Neural cell (in vitro differentiated cells): ENCODE measurements around the gene SKOR1. TPM values are rescaled to one million over a fixed set of nuclear protein-coding genes. Genes with fewer than 3 reads are reported as not detected.

Source experiments
- H2AFZ ChIP-seq: fragments of 200-600, 300-800 bp; sonication (generic), shearing (Covaris generic); 2 replicates; pipeline ENCODE4 v1.6.0; 2014; ENCODE audit warnings: low read depth, mild to moderate bottlenecking, antibody characterized with exemption, low read length, moderate library complexity
- H3F3A ChIP-seq: fragments of 200-600 bp; shearing (Covaris generic); 2 replicates; pipeline ENCODE4 v1.6.1; 2016; ENCODE audit warnings: mild to moderate bottlenecking, moderate library complexity, mixed read lengths, antibody characterized with exemption, low read length; ENCODE audit not compliant: insufficient read depth, poor library complexity, severe bottlenecking
- H3K27ac ChIP-seq: fragments of 200-600, 300-800 bp; sonication (generic), shearing (Covaris generic); 2 replicates; pipeline ENCODE4 v1.5.1; 2014; ENCODE audit warnings: mild to moderate bottlenecking, low read length, moderate library complexity
- H3K27me3 ChIP-seq: fragments of 300-800, 200-600 bp; sonication (generic), shearing (Covaris generic); 2 replicates; pipeline ENCODE4 v1.6.0; 2014; ENCODE audit warnings: mild to moderate bottlenecking, low read depth, low read length, moderate library complexity; ENCODE audit not compliant: insufficient read depth
- H3K36me3 ChIP-seq: fragments of 300-800, 200-600 bp; sonication (generic), shearing (Covaris generic); 2 replicates; pipeline ENCODE4 v1.5.1; 2014; ENCODE audit warnings: mild to moderate bottlenecking, antibody characterized with exemption, low read length, moderate library complexity; ENCODE audit not compliant: insufficient read depth
- H3K4me2 ChIP-seq: fragments of 300-800, 200-600 bp; sonication (generic), shearing (Covaris generic); 2 replicates; pipeline ENCODE4 v1.6.0; 2014; ENCODE audit warnings: mild to moderate bottlenecking, low read length
- H3K4me3 ChIP-seq: fragments of 300-800, 200-600 bp; sonication (generic), shearing (Covaris generic); 2 replicates; pipeline ENCODE4 v1.5.1; 2014; ENCODE audit warnings: mild to moderate bottlenecking, low read length, moderate library complexity
- H3K79me2 ChIP-seq: fragments of 200-600 bp; shearing (Covaris generic); replicated peaks from 2 replicates; pipeline ENCODE4 v1.6.0; 2014; ENCODE audit warnings: mild to moderate bottlenecking, low read length, moderate library complexity; ENCODE audit not compliant: insufficient read depth
- H3K9ac ChIP-seq: fragments of 300-800, 200-600 bp; sonication (generic), shearing (Covaris generic); 2 replicates; pipeline ENCODE4 v1.6.1; 2016; ENCODE audit warnings: mild to moderate bottlenecking, low read length, mixed read lengths
- H3K9me2 ChIP-seq: fragments of 200-600 bp; shearing (Covaris generic); 2 replicates; pipeline ENCODE4 v1.6.1; 2016; ENCODE audit warnings: mild to moderate bottlenecking, low read length, mixed read lengths; ENCODE audit not compliant: insufficient read depth
- H3K9me3 ChIP-seq: fragments of 200-600, 300-800 bp; sonication (generic), shearing (Covaris generic); 2 replicates; pipeline ENCODE4 v1.6.1; 2016; ENCODE audit warnings: mild to moderate bottlenecking, mixed run types, low read length, moderate library complexity, mixed read lengths
- H4K20me1 ChIP-seq: fragments of 200-600 bp; shearing (Covaris generic); 2 replicates; pipeline ENCODE4 v1.6.1; 2016; ENCODE audit warnings: mild to moderate bottlenecking, mixed run types; ENCODE audit not compliant: insufficient read depth
- CTCF ChIP-seq: fragments of 450-650 bp; IDR thresholded peaks from 2 replicates; pipeline ENCODE4 v1.5.1; 2014; ENCODE audit warnings: antibody characterized with exemption, mild to moderate bottlenecking, moderate library complexity; ENCODE audit not compliant: poor library complexity, severe bottlenecking
- EP300 ChIP-seq: fragments of 450-650 bp; conservative IDR thresholded peaks from 2 replicates; pipeline ENCODE4 v1.6.1; 2014; ENCODE audit warnings: antibody characterized with exemption, mild to moderate bottlenecking, moderate library complexity; ENCODE audit not compliant: poor library complexity, severe bottlenecking
- EZH2 ChIP-seq: fragments of 200-600, 300-800 bp; shearing (Covaris generic), sonication (generic); IDR thresholded peaks from 2 replicates; pipeline ENCODE4 v1.6.1; 2014; ENCODE audit warnings: antibody characterized with exemption, low read length, borderline replicate concordance, mild to moderate bottlenecking; ENCODE audit not compliant: insufficient read depth, poor library complexity, severe bottlenecking
- MXI1 ChIP-seq: fragments of 450-650 bp; conservative IDR thresholded peaks from 2 replicates; pipeline ENCODE4 v1.6.1; 2014; ENCODE audit warnings: antibody characterized with exemption, mild to moderate bottlenecking; ENCODE audit not compliant: poor library complexity, severe bottlenecking
- POLR2AphosphoS5 ChIP-seq: IDR thresholded peaks from 2 replicates; pipeline ENCODE4 v1.6.1; 2012
- RAD21 ChIP-seq: fragments of 450-650 bp; conservative IDR thresholded peaks from 2 replicates; pipeline ENCODE4 v1.6.1; 2014; ENCODE audit warnings: antibody characterized with exemption, mild to moderate bottlenecking, moderate library complexity
- SMC3 ChIP-seq: fragments of 450-650 bp; conservative IDR thresholded peaks from 2 replicates; pipeline ENCODE4 v1.6.1; 2014; ENCODE audit warnings: antibody characterized with exemption, mild to moderate bottlenecking, moderate library complexity; ENCODE audit not compliant: poor library complexity
- TAF1 ChIP-seq: IDR thresholded peaks from 2 replicates; pipeline ENCODE4 v1.6.1; 2012; ENCODE audit warnings: low read depth
- polyA plus RNA-seq: library from polyadenylated mRNA; depleted of rRNA; stranded (reverse); fragments of >200 nt; gene quantifications from 2 replicates; pipeline ENCODE4 v1.2.3, GENCODE V29; 2014
- TF ChIP-seq, protein P1 (sequence below): IDR thresholded peaks from 2 replicates; pipeline ENCODE4 v1.6.1; 2012; ENCODE audit warnings: borderline replicate concordance

SKOR1 gene
- polyA plus RNA-seq, 1 donor from 2014 or later: 0.81 TPM

DNA sequence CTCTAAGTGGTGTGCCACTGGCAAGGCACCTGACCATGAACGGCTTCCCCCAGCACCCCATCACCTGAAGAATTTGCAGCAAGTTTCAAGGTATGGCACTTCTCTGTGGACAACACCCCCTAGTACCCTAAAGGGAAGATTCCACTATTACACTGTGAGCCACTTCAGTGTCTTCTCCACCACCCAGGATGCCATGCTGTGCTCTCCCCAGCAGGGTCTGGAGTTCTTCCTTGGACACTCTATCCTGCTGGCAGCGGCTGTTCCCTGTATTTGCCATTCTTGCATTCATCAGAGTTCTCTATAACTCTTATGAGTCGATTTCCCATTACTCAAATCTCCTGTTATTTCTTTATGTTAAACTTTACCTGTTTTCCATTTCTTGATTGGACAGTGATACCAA lies 48.5 kb downstream of the SKOR1 start:
- H3F3A ChIP-seq: no peaks in the 10 kb centered on the region
- no peaks in the 10 kb centered on the region for H3K36me3 ChIP-seq

DNA sequence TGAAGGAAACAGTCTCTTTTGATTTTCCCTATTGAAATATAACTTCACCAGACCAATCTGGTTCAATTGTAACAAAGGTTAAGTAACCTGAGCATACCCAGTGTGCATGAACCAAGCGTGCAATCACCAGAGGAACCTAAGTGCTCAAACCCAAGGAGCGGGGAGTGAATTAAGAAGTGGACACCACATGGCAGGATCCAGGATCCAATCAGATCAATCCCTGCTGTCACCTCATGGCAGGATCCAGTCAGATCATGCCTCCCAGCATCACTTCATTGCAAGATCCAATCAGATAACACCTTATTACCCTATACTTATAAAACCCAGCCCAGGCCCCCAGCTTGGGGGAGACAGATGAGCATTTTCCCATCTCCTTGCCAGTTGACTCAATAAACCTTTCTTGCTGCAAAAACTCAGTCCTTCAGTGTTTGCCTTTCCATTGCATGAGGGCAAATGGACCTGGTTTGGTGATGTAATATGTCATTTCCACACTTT lies 53.5 kb downstream of the SKOR1 start:
- Histone ChIP-seq H3K79me2 (no peaks in the 10 kb centered on the region), H3K4me2 (no peak overlapping the region), H3K9me2 (no peaks in the 10 kb centered on the region), H4K20me1 (no peaks in the 10 kb centered on the region), H3K27ac (no peak overlapping the region), H3K27me3 (no peaks in the 10 kb centered on the region), H3F3A (no peaks in the 10 kb centered on the region), H2AFZ (no peak overlapping the region), H3K9ac (no peak overlapping the region), H3K36me3 (no peaks in the 10 kb centered on the region), H3K9me3 (peaks cover 1% of the 10 kb centered on the region), H3K4me3 (no peak overlapping the region)
- TF ChIP-seq MXI1: no peak

More for the DNA sequence above, 48.5 kb downstream of the SKOR1 start:
- H2AFZ ChIP-seq: no peak overlapping the region
- no peaks in the 10 kb centered on the region for H3K9me2 ChIP-seq
- H3K9me3 ChIP-seq: peaks cover 4% of the 10 kb centered on the region
- H3K79me2 ChIP-seq: no peaks in the 10 kb centered on the region
- H3K9ac ChIP-seq: no peak overlapping the region
- no peak overlapping the region for H3K4me2 ChIP-seq
- H3K27me3 ChIP-seq: no peaks in the 10 kb centered on the region
- no peak for TF ChIP-seq EP300
- TF ChIP-seq, protein P1, sequence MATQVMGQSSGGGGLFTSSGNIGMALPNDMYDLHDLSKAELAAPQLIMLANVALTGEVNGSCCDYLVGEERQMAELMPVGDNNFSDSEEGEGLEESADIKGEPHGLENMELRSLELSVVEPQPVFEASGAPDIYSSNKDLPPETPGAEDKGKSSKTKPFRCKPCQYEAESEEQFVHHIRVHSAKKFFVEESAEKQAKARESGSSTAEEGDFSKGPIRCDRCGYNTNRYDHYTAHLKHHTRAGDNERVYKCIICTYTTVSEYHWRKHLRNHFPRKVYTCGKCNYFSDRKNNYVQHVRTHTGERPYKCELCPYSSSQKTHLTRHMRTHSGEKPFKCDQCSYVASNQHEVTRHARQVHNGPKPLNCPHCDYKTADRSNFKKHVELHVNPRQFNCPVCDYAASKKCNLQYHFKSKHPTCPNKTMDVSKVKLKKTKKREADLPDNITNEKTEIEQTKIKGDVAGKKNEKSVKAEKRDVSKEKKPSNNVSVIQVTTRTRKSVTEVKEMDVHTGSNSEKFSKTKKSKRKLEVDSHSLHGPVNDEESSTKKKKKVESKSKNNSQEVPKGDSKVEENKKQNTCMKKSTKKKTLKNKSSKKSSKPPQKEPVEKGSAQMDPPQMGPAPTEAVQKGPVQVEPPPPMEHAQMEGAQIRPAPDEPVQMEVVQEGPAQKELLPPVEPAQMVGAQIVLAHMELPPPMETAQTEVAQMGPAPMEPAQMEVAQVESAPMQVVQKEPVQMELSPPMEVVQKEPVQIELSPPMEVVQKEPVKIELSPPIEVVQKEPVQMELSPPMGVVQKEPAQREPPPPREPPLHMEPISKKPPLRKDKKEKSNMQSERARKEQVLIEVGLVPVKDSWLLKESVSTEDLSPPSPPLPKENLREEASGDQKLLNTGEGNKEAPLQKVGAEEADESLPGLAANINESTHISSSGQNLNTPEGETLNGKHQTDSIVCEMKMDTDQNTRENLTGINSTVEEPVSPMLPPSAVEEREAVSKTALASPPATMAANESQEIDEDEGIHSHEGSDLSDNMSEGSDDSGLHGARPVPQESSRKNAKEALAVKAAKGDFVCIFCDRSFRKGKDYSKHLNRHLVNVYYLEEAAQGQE: no peak
- no peak for TF ChIP-seq SMC3
- no peak for TF ChIP-seq CTCF
- no peak overlapping the region for H3K4me3 ChIP-seq
- no peaks in the 10 kb centered on the region for H4K20me1 ChIP-seq
- no peak overlapping the region for H3K27ac ChIP-seq

GRCh38 chr15:67879440-67880129 lies 54.3 kb downstream of the SKOR1 start:
- TF ChIP-seq RAD21: no peak
- no peak for TF ChIP-seq TAF1
- TF ChIP-seq CTCF: no peak
- no peak for TF ChIP-seq POLR2AphosphoS5
- TF ChIP-seq, protein P1: no peak
- no peak for TF ChIP-seq EZH2
- no peak for TF ChIP-seq MXI1
- no peak for TF ChIP-seq SMC3
- no peak for TF ChIP-seq EP300

More at GRCh38 chr15:67879440-67880129, 54.3 kb downstream of the SKOR1 start:
- Histone ChIP-seq H3F3A (no peaks in the 10 kb centered on the region), H3K4me3 (no peak overlapping the region), H3K27ac (no peak overlapping the region), H3K79me2 (no peaks in the 10 kb centered on the region), H3K9me3 (no peaks in the 10 kb centered on the region), H4K20me1 (no peaks in the 10 kb centered on the region), H2AFZ (no peak overlapping the region), H3K36me3 (no peaks in the 10 kb centered on the region), H3K9ac (no peak overlapping the region), H3K9me2 (no peaks in the 10 kb centered on the region), H3K27me3 (no peaks in the 10 kb centered on the region), H3K4me2 (no peak overlapping the region)
